Brain microvascular endothelial cell (primary cell): ENCODE measurements around the gene TALDO1.

Experiments used
- DNase-seq: peaks from one replicate; pipeline ENCODE4 v3.0.0-alpha.2; 2020
- H3K27ac ChIP-seq: fragments of 250-450 bp; sonication (Bioruptor Pico); 2 replicates; pipeline ENCODE4 v1.5.1; 2020; ENCODE audit warnings: mild to moderate bottlenecking, moderate library complexity
- H3K27me3 ChIP-seq: fragments of 250-450 bp; sonication (Bioruptor Pico); replicated peaks from 2 replicates; pipeline ENCODE4 v1.5.1; 2020; ENCODE audit warnings: mild to moderate bottlenecking
- H3K36me3 ChIP-seq: fragments of 250-450 bp; sonication (Bioruptor Pico); replicated peaks from 2 replicates; pipeline ENCODE4 v1.5.1; 2020; ENCODE audit warnings: mild to moderate bottlenecking
- H3K4me3 ChIP-seq: 2 replicates; pipeline ENCODE4 v1.5.1; 2011; ENCODE audit warnings: low read depth, mild to moderate bottlenecking, control low read depth, low read length, moderate library complexity
- in situ Hi-C: cut with HindIII; loops from 2 replicates; pipeline ENCODE4 v1.10.0; 2017; ENCODE audit warnings: low sequenced_read_pairs, low pct_ligation_motif_present
- TF ChIP-seq, protein P1 (sequence below): IDR thresholded peaks from 2 replicates; pipeline ENCODE4 v1.5.1; 2011; ENCODE audit warnings: low read depth, mild to moderate bottlenecking, moderate library complexity, low read length, control low read depth, inconsistent platforms; ENCODE audit errors: missing control alignments

Gene TALDO1

DNA sequence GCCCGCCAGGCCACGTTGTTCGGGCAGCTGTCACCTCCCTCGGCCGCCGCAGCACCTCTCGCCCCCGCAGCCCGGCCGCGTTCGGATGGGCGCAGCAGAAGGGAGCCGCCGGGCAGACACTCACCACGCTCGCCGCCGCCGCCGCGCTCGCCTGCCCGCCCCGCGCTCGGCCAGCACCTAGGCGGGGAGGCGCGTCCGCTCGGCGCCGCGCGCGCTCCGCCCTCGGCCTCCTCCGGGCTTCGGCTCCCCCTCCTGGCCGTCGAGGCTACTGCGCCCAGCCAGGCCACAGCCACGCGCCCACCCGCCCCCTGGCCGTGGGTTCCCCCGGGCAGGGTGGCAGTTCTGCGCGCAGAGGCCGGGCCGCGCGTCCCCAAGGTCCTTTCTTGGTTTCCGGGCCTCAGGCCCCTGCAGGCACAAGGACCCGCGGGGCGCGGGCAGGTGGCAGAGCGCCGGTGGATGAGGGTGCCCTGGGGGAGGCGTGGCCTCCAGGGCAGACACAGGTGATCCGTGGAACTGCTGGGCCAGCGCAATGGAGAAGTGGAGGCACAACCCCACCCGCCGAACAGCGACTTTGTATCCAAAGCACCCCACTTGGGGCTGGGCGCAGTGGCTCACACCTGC lies 50.9 kb downstream of the TALDO1 start, which contains the start of gene SLC25A22:
TSS of gene SLC25A22 (minus strand) at position 189 of the 621 bp plus-strand sequence. CDS start 3,275 bp downstream, outside the sequence.
- Histone ChIP-seq H3K27me3 (no peaks in the 10 kb centered on the region), H3K4me3 (peak within 1 kb of the TSS; percentile 80), H3K27ac (peak within 1 kb of the TSS; percentile 79), H3K36me3 (peaks cover 20% of the 10 kb centered on the region)
- DNase-seq = peak; percentile 57
- TF ChIP-seq, protein P1, sequence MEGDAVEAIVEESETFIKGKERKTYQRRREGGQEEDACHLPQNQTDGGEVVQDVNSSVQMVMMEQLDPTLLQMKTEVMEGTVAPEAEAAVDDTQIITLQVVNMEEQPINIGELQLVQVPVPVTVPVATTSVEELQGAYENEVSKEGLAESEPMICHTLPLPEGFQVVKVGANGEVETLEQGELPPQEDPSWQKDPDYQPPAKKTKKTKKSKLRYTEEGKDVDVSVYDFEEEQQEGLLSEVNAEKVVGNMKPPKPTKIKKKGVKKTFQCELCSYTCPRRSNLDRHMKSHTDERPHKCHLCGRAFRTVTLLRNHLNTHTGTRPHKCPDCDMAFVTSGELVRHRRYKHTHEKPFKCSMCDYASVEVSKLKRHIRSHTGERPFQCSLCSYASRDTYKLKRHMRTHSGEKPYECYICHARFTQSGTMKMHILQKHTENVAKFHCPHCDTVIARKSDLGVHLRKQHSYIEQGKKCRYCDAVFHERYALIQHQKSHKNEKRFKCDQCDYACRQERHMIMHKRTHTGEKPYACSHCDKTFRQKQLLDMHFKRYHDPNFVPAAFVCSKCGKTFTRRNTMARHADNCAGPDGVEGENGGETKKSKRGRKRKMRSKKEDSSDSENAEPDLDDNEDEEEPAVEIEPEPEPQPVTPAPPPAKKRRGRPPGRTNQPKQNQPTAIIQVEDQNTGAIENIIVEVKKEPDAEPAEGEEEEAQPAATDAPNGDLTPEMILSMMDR = peak; percentile 60
- in situ Hi-C loops = no loop called here

DNA sequence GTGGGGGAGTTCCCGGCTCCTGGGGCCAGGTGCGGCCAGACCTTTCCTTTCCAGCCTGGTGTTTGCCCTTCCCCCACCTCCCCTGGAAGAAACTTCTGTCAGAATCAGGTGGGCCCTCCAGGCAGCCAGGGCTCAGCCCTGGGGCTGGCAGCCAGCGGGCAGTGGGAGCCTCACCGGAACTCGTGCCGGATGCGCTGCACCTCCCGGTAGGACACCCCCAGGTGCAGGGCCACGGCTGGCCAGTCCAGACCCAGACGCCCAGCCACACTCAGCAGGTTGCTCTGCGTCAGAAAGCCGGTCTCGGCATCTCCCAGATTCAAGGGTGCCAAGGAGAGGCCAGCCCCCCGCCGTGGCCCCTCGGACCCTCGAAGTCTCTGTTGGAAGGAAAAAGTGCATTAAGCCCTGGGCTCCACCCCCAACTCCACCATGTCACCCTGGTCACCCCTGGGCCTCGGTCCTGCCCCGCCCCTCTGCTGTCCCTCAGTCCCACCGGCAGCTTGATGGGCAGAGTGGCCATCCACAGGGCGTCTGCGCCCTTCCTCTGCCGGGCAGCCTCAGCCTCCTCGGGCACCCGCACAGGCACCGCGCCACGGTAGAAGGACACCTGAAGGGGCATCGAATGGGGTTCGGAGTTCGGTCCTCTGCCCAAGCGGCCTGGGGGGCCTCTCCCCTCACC lies 52.5 kb downstream of the TALDO1 start:
- in situ Hi-C loops = no loop called here
- Histone ChIP-seq H3K4me3 (no peak overlapping the region), H3K27me3 (no peaks in the 10 kb centered on the region), H3K36me3 (peaks cover 13% of the 10 kb centered on the region), H3K27ac (no peak overlapping the region)
- TF ChIP-seq, protein P1 = no peak
- no peak for DNase-seq

- in situ Hi-C loops = no loop called here
- Histone ChIP-seq H3K4me3 (no peak overlapping the region), H3K27me3 (no peaks in the 10 kb centered on the region), H3K27ac (no peak overlapping the region), H3K36me3 (peaks cover 13% of the 10 kb centered on the region)
- TF ChIP-seq, protein P1 = no peak
- no peak for DNase-seq
Measured at GRCh38 chr11:800473-800872, 53.2 kb downstream of the TALDO1 start.

DNA sequence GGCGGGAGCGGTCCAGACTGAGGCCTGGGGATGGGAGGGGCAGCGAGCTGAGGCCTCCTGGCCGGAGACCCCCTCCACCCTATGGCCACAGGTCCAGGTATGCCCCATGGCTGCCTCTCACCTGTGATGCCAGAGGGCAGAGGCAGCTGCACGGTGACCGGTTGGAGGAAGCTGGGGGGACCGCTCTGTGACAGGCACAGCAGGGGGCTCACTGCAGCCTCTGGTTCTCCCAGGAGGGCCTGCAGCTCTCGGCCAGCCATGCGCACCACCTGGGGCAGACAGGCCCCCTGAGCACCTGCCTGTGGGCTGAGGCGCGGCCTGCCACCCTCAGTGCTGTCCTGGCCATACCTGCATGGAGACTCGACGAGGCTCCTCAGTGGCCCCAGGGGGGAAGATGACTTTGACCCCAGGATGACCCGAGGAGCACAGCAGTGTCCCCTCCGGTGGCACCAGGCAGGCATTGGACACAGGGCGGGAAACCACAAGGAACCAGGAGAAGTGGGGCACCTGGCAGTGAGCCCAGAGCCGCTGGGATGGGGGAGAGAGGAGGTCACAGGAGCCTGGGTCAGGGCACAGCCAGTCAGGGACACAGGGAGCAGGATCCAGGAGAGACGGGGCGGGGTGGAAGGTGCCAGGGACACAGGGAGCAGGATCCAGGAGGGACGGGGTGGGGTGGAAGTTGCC lies 54.0 kb downstream of the TALDO1 start:
- Histone ChIP-seq H3K36me3 (peaks cover 13% of the 10 kb centered on the region), H3K27me3 (no peaks in the 10 kb centered on the region), H3K4me3 (no peak overlapping the region), H3K27ac (no peak overlapping the region)
- TF ChIP-seq, protein P1 = no peak
- in situ Hi-C loops = no loop called here
- no peak for DNase-seq

DNA sequence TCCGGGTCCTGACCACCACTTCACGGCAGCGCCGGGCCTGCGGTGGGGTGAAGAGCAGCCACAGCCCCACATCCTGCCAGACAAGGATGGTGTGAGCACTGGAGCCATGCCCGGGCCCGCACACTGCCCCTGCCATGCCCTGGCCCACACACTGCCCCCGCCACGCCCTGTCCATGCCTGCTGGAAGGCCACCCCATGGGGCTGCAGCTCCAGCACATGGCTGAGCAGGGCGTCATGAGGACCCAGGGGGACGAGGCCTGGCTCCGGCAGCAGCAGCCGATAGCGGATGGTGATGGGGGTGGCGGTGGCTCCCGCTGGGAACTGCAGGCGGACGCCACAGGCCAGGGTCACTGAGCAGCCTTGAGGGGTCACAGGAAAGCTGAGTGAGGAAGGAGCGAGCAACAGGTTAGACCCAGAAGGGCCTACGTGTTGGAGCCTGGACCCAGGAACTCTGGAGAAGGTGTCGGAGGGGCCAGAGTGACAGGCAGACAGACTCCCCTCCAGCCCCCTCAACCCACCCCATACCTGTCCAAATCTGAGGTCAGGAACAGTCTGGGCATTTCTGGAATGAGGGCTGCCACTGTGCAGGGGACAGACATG lies 54.9 kb downstream of the TALDO1 start:
- peaks cover 13% of the 10 kb centered on the region for H3K36me3 ChIP-seq
- H3K27ac ChIP-seq = no peak overlapping the region
- H3K27me3 ChIP-seq = no peaks in the 10 kb centered on the region
- H3K4me3 ChIP-seq = no peak overlapping the region
- in situ Hi-C loops = no loop called here
- DNase-seq = no peak
- TF ChIP-seq, protein P1 = no peak
